ENCODE measurements around the gene ALK.
"Not testable (repeated sequence)": the region's sequence is repeated elsewhere in the genome, so short reads cannot be mapped to it uniquely, and the experiment has no call there.

ALK gene

DNA sequence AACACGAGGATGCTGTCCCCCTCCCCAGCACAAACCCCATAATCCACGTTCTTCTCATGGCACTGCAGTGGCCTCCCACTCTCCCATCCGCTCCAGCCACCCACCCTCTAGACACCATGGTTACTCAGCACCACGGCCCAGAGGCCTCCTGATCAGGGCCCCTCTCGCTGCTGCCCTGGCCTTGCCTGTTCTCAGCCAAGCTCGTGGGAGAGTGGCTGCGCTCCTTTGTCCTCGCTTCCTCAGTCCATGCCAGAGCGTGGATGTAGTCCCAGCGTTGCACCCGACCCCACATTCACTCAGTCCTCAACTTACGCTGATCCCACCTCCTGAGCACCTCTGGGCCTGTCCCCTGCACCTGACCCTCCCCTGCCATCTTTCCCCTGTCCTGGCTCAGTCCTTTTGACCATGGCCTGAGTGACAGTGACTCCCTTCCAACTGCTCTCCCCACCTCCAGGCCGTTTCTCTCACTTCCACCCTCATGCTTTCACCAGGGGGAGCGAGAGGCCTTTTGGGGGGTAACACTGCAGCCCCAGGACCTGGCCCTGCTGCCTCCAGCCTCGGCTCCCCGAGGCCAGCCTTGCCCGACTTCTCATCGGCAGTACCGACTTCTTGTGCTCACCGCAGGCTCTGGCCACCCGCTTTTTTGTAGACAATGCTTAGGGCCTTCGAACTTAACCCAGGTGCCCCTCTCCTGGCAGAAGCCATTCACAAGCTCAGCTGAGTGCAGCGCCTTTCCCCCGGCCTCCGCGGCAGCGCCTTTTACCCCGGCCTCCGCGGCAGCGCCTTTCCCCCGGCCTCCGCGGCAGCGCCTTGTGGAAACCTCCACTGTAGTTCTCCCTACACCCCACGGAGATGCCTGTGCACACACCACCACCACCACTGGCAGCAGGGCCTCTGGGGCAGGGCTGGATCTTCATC lies 674.7 kb downstream of the ALK start:
- TF ChIP-seq, protein P1, sequence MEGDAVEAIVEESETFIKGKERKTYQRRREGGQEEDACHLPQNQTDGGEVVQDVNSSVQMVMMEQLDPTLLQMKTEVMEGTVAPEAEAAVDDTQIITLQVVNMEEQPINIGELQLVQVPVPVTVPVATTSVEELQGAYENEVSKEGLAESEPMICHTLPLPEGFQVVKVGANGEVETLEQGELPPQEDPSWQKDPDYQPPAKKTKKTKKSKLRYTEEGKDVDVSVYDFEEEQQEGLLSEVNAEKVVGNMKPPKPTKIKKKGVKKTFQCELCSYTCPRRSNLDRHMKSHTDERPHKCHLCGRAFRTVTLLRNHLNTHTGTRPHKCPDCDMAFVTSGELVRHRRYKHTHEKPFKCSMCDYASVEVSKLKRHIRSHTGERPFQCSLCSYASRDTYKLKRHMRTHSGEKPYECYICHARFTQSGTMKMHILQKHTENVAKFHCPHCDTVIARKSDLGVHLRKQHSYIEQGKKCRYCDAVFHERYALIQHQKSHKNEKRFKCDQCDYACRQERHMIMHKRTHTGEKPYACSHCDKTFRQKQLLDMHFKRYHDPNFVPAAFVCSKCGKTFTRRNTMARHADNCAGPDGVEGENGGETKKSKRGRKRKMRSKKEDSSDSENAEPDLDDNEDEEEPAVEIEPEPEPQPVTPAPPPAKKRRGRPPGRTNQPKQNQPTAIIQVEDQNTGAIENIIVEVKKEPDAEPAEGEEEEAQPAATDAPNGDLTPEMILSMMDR (IDR thresholded peaks at IDR 0.05; ENCODE audit: low read depth, low read length), result no peak
- DNase-seq, result no peak
- no peaks in the 10 kb centered on the region for H3K36me3 ChIP-seq
- H3K4me3 ChIP-seq (ENCODE audit: low read depth, low read length), result no peak overlapping the region
- no peak overlapping the region for H3K27ac ChIP-seq
- H3K27me3 ChIP-seq (ENCODE audit: insufficient read depth, low read depth, severe bottlenecking), result no peaks in the 10 kb centered on the region
- no peaks in the 10 kb centered on the region for H3K9me3 ChIP-seq (ENCODE audit: severe bottlenecking)

DNA sequence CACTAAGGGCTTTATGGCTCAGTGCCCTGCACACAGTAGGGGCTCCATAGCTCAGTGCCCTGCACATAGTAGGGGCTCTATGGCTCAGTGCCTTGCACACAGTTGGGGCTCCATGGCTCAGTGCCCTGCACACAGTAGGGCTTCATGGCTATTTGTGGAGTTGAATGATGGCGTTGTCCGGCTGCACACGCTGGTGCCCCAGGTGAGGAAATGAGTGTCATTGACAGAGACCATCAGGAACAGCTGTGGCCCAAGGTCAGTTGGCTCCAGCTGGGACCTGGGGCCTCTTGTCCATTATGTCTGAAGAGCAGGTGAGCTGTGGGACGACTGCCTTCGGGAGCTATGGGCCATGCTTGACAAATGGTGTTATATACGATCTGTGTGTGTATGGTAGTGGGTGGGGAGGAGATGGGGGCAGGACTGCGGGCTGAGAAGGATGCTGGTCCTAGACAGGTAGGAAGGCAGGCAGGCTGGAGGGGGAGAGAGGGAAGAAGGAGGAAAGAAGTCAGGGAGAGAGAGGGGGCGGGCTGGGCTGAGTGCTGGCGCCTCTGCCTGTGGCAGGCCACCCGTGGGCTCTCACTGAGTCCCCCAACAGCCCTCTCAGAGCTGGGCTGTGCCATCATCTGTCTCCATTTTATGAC lies 675.5 kb downstream of the ALK start:
- H3K36me3 ChIP-seq, result no peaks in the 10 kb centered on the region
- H3K27ac ChIP-seq, result no peak overlapping the region
- no peak overlapping the region for H3K4me3 ChIP-seq (ENCODE audit: low read depth, low read length)
- DNase-seq, result no peak
- no peaks in the 10 kb centered on the region for H3K27me3 ChIP-seq (ENCODE audit: insufficient read depth, low read depth, severe bottlenecking)
- TF ChIP-seq, protein P1 (IDR thresholded peaks at IDR 0.05; ENCODE audit: low read depth, low read length), result no peak
- no peaks in the 10 kb centered on the region for H3K9me3 ChIP-seq (ENCODE audit: severe bottlenecking)

DNA sequence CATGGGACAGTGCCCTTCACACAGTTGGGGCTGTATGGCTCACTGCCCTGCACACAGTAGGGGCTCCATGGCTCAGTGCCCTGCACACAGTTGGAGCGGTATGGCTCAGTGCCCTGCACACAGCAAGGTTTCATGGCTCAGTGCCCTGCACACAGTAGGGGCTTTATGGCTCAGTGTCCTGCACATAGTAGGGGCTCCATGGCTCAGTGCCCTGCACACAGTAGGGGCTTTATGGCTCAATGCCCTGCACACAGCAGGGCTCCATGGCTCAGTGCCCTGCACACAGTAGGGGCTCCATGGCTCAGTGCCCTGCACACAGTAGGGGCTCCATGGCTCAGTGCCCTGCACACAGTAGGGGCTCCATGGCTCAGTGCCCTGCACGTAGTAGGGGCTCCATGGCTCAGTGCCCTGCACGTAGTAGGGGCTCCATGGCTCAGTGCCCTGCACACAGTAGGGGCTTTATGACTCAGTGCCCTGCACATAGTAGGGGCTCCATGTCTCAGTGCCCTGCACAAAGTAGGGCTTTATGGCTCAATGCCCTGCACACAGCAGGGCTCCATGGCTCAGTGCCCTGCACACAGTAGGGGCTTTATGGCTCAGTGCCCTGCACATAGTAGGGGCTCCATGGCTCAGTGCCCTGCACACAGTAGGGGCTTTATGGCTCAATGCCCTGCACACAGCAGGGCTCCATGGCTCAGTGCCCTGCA lies 676.2 kb downstream of the ALK start:
- DNase-seq; H3K4me3 ChIP-seq (ENCODE audit: low read depth, low read length); H3K36me3 ChIP-seq; H3K27me3 ChIP-seq (ENCODE audit: insufficient read depth, low read depth, severe bottlenecking); H3K27ac ChIP-seq; H3K9me3 ChIP-seq (ENCODE audit: severe bottlenecking): not testable (repeated sequence)

DNA sequence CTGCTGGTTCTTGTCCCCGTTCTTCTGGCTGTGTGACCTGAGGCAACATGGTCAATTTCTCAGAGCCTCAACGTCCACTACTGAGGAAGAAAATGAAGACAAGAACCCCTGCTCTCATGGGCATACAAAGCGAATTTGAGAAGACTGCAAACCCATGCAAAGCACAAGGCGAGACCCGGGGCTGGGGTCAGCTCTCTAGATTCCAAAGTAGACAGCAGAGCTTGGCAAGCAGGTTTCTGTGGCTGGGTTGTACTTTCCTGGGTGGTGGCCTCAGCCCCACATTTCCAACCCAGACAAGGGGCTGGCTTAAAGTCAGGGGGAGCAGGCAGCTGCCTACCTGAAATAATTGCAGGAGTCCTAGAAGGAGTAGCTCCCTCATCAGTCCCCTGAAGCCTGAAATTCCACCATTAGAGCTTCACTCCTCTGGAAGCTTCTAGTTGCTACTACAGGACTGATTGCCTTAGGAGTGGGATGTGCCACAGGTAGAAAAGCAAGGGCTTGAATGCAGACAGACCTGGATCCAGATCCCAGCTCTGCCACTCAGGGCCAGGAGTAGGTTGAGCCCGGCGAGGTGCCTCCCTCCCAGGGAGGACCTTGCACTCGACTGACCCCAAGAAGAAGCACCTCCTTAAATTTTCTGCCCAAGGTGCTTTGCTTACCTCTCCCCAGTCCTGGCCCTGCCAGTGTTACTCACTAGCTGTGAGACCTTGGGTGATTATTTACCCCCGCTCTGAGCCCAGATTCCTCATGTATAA lies 678.6 kb downstream of the ALK start:
- DNase-seq, result no peak
- Histone ChIP-seq H3K36me3 (no peaks in the 10 kb centered on the region), H3K9me3 (ENCODE audit: severe bottlenecking) (no peaks in the 10 kb centered on the region), H3K4me3 (ENCODE audit: low read depth, low read length) (no peak overlapping the region), H3K27ac (no peak overlapping the region), H3K27me3 (ENCODE audit: insufficient read depth, low read depth, severe bottlenecking) (no peaks in the 10 kb centered on the region)
- TF ChIP-seq, protein P1 (IDR thresholded peaks at IDR 0.05; ENCODE audit: low read depth, low read length), result no peak

DNA sequence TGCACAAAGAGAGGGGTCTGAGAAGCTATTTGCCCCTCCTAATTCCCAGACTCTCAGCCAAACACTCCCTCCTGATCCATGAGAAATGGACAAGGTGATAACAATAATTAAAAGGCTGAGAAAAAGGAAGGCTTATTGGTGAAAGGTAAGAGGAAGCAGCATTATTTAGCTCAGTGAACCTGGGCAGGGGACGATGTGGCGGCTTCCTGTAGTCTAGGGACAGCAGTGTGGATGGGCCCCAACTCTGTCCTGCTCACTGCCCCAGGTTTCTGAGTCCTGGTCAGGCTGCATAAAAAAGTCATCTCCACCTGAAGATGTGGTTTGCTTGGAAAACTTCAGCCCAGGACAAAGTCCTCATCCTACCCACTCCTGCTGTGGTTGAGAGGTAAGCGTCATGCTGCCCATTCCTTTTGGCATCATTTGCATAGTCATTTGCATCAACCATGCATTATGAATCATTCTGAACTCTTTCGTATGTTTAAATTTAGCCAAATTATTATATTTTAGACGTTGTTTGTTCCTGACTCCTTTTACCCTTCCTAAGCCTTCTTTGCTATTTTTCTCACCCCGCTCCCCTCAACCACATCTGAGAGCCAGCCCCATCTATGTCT lies 679.3 kb downstream of the ALK start:
- H3K27ac ChIP-seq, result no peak overlapping the region
- no peak for DNase-seq
- no peaks in the 10 kb centered on the region for H3K27me3 ChIP-seq (ENCODE audit: insufficient read depth, low read depth, severe bottlenecking)
- H3K36me3 ChIP-seq, result no peaks in the 10 kb centered on the region
- no peak overlapping the region for H3K4me3 ChIP-seq (ENCODE audit: low read depth, low read length)
- no peaks in the 10 kb centered on the region for H3K9me3 ChIP-seq (ENCODE audit: severe bottlenecking)
- TF ChIP-seq, protein P1 (IDR thresholded peaks at IDR 0.05; ENCODE audit: low read depth, low read length), result no peak

All from WERI-Rb-1 (cell line).